ENCODE data around the gene TSGA10.
"Not testable (repeated sequence)": the region's sequence is repeated elsewhere in the genome, so short reads cannot be mapped to it uniquely, and the experiment has no call there.

Gene TSGA10

GRCh38 chr2:99154643-99155536, at the start of gene TSGA10, which contains the start of gene LIPT1:
TSS of gene TSGA10 (minus strand) at chr2:99154942. CDS start at chr2:99109439, 45,503 bp downstream.
TSS of gene LIPT1 (plus strand) at chr2:99154967. CDS start at chr2:99161958, 6,991 bp downstream.
- DNase-seq (ENCODE audit: low spot score), result peak; percentile 96

DNA sequence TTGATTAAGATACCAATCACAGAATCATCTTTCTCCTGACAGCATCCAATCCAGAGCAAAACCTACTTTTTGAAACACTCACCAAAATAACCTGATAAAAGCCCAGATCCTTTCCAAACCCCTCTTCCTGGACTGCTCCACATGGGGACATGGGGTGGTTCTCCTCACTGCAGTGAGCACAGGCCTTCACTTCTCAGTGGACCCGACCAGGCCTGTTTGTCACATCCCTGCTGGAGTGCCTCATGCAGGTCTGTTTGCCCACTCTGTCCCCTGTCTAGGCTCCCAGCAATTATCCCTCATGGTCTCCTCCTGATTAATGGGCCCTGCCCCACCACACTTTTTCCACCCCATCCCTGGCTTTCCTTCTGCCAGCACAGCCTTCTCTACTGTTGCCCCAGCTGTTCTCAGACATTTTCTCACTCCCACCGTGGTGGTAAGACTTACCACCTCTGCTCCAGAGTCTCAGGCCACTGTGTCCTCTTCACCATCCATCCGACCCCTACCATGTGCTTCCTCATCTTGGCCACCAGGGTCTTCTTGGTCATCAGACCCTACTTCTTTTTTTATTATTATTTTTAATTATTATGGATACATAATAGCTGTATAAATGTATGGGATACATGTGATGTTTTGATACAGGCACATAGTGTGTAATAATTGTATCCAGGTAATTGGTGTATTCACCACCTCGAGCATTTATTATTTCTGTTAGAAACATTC, 47.4 kb upstream of the TSGA10 start:
- no peak for DNase-seq (ENCODE audit: low spot score)

GRCh38 chr2:99200076-99200800, 45.5 kb upstream of the TSGA10 start:
- no peak for DNase-seq (ENCODE audit: low spot score)

DNA sequence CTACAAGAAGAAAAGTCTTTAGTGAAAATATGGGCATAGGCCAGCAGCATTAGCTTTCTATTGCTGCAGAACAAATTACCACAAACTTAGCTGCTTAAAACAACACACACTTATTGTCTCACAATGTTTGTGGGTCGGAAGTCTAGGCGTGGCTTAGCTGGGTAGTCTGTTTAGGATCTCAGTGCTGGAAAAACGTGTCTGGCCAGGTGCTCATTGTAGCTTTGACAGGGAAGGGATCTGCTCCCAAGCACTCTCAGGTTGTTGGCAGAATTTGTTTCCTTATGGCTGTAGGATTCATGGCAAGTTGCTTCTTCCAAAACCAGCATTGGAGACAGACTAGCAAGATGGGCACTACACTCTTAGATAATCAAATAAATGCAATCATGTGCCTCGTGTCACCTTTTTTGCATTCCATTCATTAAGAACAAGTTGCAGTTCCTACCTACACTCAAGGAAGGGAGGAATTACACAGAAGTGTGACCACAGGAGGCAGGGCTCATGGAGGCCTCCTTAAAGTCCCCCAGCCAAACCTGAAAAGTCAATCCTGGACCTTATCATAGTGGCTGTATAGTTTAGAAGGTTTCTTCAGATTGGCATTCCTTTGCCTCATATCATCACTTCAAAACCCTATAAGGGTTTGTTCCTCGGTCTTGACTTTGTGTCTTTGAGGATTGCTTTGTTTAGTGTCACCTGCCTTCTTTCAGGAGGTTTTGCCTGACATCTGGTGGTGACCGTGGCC, 43.5 kb upstream of the TSGA10 start:
- no peak for DNase-seq (ENCODE audit: low spot score)

DNA sequence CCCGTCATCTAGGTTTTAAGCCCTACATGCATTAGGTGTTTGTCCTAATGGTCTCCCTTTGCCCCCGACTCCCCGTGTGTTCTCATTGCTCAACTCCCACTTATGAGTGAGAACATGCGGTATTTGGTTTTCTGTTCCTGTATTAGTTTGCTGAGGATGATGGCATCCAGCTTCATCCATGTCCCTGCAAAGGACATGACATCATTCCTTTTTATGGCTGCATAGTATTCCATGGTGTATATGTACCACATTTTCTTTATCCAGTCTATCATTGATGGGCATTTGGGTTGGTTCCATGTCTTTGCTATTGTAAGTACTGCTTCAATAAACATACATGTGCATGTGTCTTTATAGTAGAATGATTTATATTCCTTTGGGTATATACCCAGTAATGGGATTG, 37.6 kb upstream of the TSGA10 start:
- not testable (repeated sequence) for DNase-seq (ENCODE audit: low spot score)

DNA sequence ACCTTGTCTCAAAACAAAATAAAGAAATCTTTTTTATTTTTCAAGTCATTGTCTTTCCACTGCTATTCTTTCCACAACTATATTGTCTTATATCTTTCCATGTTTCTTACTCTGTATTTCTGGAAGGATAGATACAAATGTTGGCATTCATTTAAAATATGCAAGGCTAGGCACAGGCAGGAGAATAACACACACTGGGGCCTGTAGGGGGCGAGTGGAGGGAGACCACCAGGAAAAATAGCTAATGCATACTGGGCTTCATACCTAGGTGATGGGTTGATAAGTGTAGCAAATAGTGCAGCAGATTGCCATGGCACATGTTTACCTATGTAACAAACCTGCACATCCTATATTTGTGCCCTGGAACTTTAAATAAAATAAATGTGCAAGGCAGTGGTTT, 35.8 kb upstream of the TSGA10 start:
- DNase-seq (ENCODE audit: low spot score), result no peak

DNA sequence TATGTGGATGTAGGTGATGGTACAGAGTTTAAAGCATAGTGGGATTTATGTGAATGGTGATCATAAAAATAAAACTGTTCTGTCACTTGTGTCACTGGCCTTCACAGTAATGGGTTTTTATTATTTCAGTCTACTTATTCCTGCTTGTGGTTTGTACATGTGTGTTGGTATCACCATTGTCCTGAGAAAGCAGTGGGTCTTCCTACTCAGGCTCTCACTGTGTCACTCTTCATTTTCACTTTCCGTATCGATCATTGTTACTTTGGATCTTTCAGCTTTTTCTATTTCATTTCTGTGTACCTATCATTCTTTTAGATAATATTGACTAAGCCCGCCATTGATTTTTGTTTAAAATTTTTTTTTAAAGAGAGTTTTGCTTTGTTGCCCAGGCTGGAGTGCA, 33.6 kb upstream of the TSGA10 start:
- no peak for DNase-seq (ENCODE audit: low spot score)

GRCh38 chr2:99187011-99187410, 32.3 kb upstream of the TSGA10 start:
- DNase-seq (ENCODE audit: low spot score), result no peak

- DNase-seq (ENCODE audit: low spot score), result no peak
Observed at GRCh38 chr2:99184811-99185210, 30.1 kb upstream of the TSGA10 start.

GRCh38 chr2:99183025-99183424, 28.3 kb upstream of the TSGA10 start:
- no peak for DNase-seq (ENCODE audit: low spot score)

- no peak for DNase-seq (ENCODE audit: low spot score)
Observed at GRCh38 chr2:99181624-99182000, 26.9 kb upstream of the TSGA10 start.

DNA sequence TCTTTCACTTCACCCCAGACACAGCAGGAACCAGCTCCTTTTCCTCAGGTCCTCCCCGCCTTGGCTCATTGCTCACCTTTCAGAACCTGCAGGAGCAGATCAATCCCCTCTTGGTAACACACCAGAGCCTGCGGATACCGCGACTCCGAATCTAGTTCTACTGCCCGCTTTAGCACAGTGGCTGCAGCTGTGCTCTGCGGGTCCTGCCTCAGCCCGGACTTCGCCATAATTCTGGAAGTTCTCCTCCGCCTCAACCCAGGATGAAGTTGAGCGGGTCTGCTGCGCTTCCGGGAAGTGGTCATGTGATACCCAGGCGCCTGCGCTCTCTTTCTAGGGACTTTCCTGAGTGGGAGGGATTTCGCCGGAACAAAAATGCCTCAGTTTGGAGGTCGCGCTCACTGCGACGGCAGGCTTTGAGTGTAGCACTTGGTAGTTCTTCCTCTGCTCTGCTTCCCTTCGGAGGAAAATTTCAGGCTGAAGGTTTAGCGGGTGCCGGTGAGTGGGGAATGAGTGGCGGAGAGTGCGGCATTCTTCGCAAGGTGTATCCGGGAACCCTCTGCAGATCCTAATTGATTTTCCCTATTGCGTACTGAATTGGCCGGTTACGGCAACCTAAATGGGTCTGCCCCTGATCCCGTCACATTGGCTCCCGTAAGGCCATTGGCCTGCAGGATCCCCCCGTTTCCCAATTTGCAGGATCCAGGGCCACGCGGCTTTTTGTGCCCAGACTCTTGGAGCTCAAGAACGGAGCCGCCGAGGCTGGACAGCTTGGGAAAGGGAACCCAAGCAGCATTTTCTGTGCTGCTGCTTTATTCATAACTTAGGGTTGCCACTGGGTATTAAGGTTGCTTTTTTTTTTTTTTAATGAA, 26.2 kb upstream of the TSGA10 start, which contains the start of the genes MITD1 and MRPL30:
Gene MITD1 (minus strand): TSS at position 304 of the 869 bp plus-strand sequence. CDS start 77 bp downstream, at position 227.
Gene MRPL30 (plus strand): TSS at position 430 of the 869 bp plus-strand sequence. CDS start 5,020 bp downstream, outside the sequence.
- peak; percentile 89 for DNase-seq (ENCODE audit: low spot score)

GRCh38 chr2:99171377-99172140, 16.8 kb upstream of the TSGA10 start:
- no peak for DNase-seq (ENCODE audit: low spot score)

DNA sequence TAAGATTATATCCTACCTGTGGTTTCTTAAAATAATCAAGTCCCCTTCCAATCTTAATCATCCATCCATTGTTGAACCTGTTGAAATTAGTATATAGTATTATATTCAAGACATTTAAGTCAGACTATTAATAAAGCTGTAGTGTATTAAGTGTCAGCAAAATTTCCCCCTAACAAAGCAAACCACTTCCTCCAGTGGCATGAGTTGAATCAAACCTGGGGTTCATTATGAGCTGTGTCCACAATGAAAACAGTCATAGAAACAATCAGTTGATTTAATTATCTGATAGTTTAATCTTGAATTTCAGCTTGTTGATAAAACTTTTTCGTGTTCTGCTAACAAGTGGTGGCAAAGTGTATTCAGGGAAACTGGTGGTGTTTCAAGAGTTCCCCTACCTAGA, 14.8 kb upstream of the TSGA10 start:
- no peak for DNase-seq (ENCODE audit: low spot score)

DNA sequence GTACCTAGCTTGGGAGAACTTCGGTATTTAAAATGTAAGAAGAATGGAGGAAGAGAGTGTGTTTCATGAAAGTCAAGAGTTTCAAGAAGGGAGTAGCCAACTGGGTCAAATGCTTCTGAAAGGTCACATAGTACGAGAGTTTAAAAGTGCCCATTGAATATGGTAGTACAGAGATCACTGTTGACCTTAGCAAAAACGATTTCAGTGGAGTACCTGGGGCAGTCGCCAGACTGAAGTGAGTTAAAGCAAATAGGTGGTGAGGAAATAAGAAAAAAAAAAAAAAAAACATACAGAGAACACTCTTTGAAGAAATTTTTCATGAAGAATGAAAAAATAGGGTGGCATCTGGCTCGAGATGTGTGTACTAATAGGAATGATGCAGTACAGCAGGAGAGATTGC, 11.5 kb upstream of the TSGA10 start:
- no peak for DNase-seq (ENCODE audit: low spot score)

GRCh38 chr2:99159594-99159993, 4.9 kb upstream of the TSGA10 start:
- no peak for DNase-seq (ENCODE audit: low spot score)

DNA sequence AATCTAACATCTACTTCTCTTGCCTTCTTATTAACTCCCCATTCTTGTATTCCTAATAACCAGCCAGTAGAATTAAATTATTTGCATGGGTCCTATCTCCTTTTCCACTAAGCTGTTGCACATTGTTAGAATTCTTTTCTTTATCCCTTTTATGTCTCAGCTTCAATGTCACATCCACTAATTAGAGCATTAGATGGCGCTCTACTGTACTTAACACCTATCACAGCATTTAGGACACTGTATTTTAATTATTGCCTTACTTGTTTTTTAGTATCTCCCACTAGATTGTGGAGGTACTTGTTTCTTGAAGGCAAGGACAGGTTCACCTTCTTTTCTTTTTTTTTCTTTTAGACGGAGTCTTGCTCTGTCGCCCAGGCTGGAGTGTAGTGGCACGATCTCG, 3.9 kb upstream of the TSGA10 start:
- DNase-seq (ENCODE audit: low spot score), result no peak

DNA sequence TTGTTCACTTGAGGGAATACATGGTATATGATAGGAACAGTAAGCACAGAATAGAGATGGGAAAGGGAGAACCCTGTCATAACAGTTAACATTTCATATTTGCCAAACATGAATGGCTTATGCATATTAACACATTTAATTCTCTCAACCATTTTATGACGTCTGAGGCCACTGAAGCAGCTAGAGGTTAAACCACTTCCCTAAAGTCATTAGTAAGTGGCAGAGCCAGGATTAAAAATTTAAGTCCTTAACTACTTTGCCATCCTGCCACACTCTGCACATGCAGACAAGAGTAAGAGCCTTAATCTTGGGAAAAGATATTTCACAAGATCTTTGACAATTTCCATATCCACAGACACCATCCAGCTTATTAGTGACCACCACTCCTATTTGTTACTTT, 2.1 kb upstream of the TSGA10 start:
- DNase-seq (ENCODE audit: low spot score), result no peak

- peak; percentile 20 for DNase-seq (ENCODE audit: low spot score)
Observed at GRCh38 chr2:99153921-99154604, 679 bp downstream of the TSGA10 start.

Measured in AG08396 (cell line).